Fibroblast of villous mesenchyme (primary cell): ENCODE measurements around the gene USP15. TPM values are rescaled to one million over a fixed set of nuclear protein-coding genes. Genes with fewer than 3 reads are reported as not detected.
A peak's percentile ranks its signal among the peaks of the same experiment; 100 is the strongest.

ENCODE experiments used
- DNase-seq: peaks from one replicate; pipeline ENCODE4 v3.0.0-alpha.2; 2010; ENCODE audit warnings: low read depth
- H3K4me3 ChIP-seq: 2 replicates; pipeline ENCODE4 v1.5.1; 2011; ENCODE audit warnings: low read depth, mild to moderate bottlenecking, low read length
- total RNA-seq: library from RNA; depleted of rRNA; stranded (reverse); fragments of >200 nt; gene quantifications from 2 replicates; pipeline ENCODE4 v1.2.3, GENCODE V29; 2012
- TF ChIP-seq, protein P1 (sequence below): IDR thresholded peaks from 2 replicates; pipeline ENCODE4 v1.5.1; 2012; ENCODE audit warnings: low read depth, mild to moderate bottlenecking, low read length; ENCODE audit not compliant: insufficient read depth

The USP15 gene
- total RNA-seq, 1 donor: 66.1 TPM

DNA sequence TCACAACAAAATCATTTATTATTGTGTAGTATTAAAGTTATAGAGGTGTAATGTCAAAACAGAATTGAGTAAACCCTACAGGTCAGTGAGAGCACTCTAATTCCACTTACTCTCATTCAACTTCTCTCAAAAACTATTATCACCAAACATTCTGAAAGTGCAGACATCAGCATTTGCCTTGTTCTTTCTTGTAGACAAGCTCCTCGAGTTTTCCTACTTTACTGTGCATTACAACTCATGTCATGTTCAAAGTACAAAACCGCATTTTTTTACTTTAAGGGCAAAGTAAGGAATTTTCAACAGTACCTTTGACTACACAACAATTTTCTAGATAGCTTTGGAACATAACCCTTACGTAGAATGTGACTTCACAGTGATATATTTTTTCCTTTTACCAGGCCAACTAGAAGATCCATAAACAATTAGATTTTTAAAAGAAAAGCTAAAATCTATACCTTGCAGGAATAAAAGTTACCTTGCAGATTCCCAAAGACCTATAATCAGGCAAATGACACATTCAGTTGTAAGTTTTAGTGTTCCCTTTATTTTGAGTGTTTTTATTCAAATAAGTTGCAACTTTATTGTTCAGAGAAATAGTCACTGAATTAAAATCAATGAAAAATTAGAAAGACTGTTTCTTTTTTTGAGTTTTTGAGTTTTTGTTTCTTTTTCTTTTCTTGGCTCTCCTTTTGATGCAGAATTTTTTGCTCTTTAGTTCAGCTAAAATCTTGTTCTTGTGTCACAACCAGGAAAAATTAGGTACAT lies 12.7 kb upstream of the USP15 start:
- DNase-seq: no peak
- TF ChIP-seq, protein P1, sequence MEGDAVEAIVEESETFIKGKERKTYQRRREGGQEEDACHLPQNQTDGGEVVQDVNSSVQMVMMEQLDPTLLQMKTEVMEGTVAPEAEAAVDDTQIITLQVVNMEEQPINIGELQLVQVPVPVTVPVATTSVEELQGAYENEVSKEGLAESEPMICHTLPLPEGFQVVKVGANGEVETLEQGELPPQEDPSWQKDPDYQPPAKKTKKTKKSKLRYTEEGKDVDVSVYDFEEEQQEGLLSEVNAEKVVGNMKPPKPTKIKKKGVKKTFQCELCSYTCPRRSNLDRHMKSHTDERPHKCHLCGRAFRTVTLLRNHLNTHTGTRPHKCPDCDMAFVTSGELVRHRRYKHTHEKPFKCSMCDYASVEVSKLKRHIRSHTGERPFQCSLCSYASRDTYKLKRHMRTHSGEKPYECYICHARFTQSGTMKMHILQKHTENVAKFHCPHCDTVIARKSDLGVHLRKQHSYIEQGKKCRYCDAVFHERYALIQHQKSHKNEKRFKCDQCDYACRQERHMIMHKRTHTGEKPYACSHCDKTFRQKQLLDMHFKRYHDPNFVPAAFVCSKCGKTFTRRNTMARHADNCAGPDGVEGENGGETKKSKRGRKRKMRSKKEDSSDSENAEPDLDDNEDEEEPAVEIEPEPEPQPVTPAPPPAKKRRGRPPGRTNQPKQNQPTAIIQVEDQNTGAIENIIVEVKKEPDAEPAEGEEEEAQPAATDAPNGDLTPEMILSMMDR: no peak
- H3K4me3 ChIP-seq: no peak overlapping the region

DNA sequence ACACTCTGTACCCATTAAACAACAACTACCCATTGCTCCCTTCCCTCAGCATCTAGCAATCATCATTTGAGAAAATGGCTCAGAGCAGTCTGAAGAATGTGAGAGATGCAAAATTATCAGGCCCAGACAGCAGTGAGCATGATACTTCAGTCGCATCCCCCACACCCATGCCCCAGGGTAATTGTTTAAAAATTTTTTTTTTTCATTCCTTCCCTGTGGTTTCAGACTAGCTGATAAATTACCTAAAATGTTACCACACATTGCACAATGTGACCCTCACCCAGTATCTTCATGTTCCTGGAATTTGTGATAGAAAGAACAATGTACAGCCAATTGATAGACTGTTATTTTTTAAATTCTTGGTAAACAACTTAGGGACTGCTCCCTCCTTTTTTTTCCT lies 11.3 kb upstream of the USP15 start:
- TF ChIP-seq, protein P1: no peak
- H3K4me3 ChIP-seq: no peak overlapping the region
- peak; percentile 51 for DNase-seq

DNA sequence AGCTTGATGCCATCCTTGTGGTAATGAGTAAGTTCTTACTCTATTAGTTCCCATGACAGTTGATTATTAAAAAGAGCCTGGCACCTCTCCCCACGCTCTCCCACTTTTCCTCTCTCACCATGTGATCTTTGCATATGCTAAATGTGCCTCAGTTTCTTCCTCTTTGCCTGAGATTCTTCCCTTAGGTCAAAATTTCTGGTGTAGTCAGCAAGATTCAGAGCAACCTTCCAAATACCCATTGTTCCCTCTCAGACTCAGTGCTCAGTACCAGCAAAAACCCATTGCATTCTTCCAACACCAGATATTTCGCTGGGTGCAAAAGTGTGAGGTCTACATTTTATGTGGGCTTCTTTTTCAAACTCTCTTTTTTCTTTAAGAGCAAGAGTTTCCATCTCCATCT lies 10.8 kb upstream of the USP15 start:
- DNase-seq: no peak
- TF ChIP-seq, protein P1: no peak
- H3K4me3 ChIP-seq: no peak overlapping the region

DNA sequence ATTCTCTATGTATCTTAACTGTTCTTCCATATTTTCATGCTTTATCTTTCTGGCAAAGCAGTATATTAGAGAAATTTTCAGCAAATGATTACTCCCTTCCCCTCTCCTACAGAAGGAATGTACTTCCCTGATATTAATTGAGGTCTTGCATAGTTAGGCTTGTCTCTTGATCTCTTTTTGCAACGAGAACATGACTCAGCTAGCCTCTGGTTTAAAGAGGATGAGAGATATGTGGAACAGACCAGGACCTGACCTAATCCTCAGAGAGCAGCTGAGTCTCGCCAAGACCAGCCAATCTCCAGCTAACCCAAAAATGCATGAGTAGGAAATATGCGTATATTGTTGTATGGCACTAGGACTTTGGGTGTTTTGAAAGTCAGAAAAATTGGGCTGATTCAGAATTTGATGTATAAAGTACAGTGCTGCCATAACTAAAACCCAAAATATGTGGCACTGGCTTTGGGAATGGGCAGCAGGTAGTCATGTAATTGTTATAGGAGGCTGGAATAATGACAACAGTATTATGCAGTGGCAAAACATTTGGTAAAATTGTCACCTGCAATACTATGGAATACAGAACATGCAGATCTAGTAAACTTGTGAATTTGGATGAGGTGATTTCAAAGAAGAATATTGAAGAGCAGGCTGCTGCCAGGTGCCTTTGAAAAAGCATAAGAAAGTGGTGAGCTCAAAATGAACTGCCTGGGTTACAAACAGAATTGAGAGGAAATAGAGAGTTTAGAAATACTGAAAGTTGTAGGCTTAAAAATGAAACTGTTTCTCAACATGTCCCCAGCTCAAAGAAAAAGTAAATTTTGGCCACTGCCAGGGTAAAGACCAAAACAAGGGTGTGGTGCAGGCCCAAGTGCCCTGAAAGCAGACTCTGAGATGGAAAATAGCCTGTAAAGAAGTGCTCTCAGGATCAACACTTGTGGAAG lies 9.3 kb upstream of the USP15 start:
- TF ChIP-seq, protein P1: no peak
- peak; percentile 82 for DNase-seq
- H3K4me3 ChIP-seq: no peak overlapping the region

DNA sequence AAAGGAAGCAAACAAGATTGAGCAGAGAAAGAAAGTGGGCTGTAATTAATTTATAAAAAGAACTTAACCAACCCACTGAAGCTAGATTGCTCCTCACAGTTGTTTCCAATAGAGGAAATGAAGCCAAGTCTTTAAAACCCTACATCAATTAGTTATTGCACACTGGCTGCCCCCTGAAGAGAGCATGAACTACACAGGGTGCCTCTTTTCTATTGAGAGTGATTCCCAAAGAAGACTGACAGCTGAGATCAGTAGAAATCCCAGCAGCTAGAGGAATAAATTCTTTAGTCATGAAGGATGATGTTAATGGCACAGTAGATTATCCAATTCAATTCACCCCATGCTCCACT lies 8.6 kb upstream of the USP15 start:
- TF ChIP-seq, protein P1: no peak

DNA sequence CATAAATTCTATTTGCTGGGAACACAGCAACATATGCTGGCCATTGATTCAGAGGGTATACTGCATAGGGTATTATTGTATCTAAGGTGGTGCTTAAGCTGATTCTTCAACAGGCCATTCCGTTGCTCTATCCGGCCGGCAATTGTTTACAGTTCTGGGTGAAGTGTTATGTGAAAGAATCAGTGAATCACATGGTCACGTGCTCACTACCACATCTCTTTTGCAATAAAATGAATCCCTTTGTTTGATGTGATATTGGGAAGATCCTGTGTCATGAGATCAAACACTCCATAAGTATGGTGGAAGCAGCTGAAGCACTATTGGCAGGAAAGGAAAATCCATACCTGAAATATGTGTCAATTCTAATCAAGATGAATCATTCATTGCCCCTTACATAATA lies 7.6 kb upstream of the USP15 start:
- no peak overlapping the region for H3K4me3 ChIP-seq
- DNase-seq: peak; percentile 49
- TF ChIP-seq, protein P1: no peak

More for the DNA sequence above, 8.6 kb upstream of the USP15 start:
- DNase-seq: no peak
- no peak overlapping the region for H3K4me3 ChIP-seq
